HepG2 (cell line): ENCODE measurements around the gene CXXC5. TPM values are rescaled to one million over a fixed set of nuclear protein-coding genes. Genes with fewer than 3 reads are reported as not detected.

ENCODE experiments used
- AGO2 ChIP-seq: fragments of 200-400 bp; formaldehyde crosslinking; optimal IDR thresholded peaks from 2 replicates; pipeline ENCODE3; 2017; ENCODE audit warnings: mild to moderate bottlenecking, low read depth, low read length, moderate library complexity
- ATF7-NPFF ChIP-seq: sonication (generic); formaldehyde crosslinking; IDR thresholded peaks from 2 replicates; pipeline ENCODE4 v1.8.1; 2023; ENCODE audit warnings: mild to moderate bottlenecking, low read depth, missing genetic modification reagents, moderate library complexity
- BHLHE40 ChIP-seq: IDR thresholded peaks from 2 replicates; pipeline ENCODE4 v1.6.1; 2011; ENCODE audit warnings: low read length, improper control_type of control experiment
- KLF6 ChIP-seq: IDR thresholded peaks from 2 replicates; pipeline ENCODE4 v1.8.0; 2016; ENCODE audit warnings: missing biosample characterization, missing genetic modification reagents
- MIER3 ChIP-seq: IDR thresholded peaks from 2 replicates; pipeline ENCODE4 v1.6.1; 2016; ENCODE audit warnings: missing compliant biosample characterization, borderline replicate concordance
- NFE2L2 ChIP-seq: fragments of 150-350 bp; IDR thresholded peaks from 2 replicates; pipeline ENCODE4 v1.6.1; 2014; ENCODE audit warnings: low read length
- POGZ ChIP-seq: sonication (generic); formaldehyde crosslinking; IDR thresholded peaks from 2 replicates; pipeline ENCODE4 v1.4.0; 2020; ENCODE audit warnings: mild to moderate bottlenecking, missing genetic modification reagents
- POLR2AphosphoS5 ChIP-seq: IDR thresholded peaks from 2 replicates; pipeline ENCODE4 v1.6.1; 2012; ENCODE audit warnings: low read depth, low read length
- RBFOX2 ChIP-seq: fragments of 200-400 bp; formaldehyde crosslinking; IDR thresholded peaks from 2 replicates; pipeline ENCODE4 v1.6.1; 2017; ENCODE audit warnings: low read depth, mild to moderate bottlenecking, low read length
- ZNF251 ChIP-seq: sonication (generic); formaldehyde crosslinking; IDR thresholded peaks from 2 replicates; pipeline ENCODE4 v1.9.0; 2021; ENCODE audit warnings: mild to moderate bottlenecking, missing genetic modification reagents
- ZNF891 ChIP-seq: sonication (generic); formaldehyde crosslinking; IDR thresholded peaks from 2 replicates; pipeline ENCODE4 v1.5.0; 2020; ENCODE audit warnings: mild to moderate bottlenecking, missing genetic modification reagents
- polyA plus RNA-seq, 8 experiments: library from polyadenylated mRNA; depleted of rRNA in 3 of 8; stranded (reverse) in 7 of 8; unstranded in 1 of 8; fragments of >200 nt; fragmentation: Illumina TruSeq in 4 of 8; extraction: Trizol in 4 of 8; gene quantifications; 2 replicates each; pipeline versions ENCODE4 v1.2.1 to v1.2.3, GENCODE V29; 2011 to 2016; ENCODE audit warnings: low read depth in 4 of 8, missing spikeins in 1 of 8, mixed read lengths in 1 of 8; ENCODE audit not compliant: insufficient read depth in 1 of 8
- total RNA-seq, 5 experiments: library from RNA; depleted of rRNA; stranded (reverse); fragments of >200 nt; fragmentation: Illumina TruSeq; extraction: Trizol; gene quantifications; 2 replicates each; pipeline ENCODE4 v1.2.3, GENCODE V29; 2016; ENCODE audit warnings: low read depth in 1 of 5
- TF ChIP-seq, protein P1 (sequence below): sonication (generic); formaldehyde crosslinking; IDR thresholded peaks from 2 replicates; pipeline ENCODE4; 2020; ENCODE audit warnings: missing genetic modification reagents, mild to moderate bottlenecking, borderline replicate concordance
- TF ChIP-seq, protein P2 (sequence below): sonication (generic); formaldehyde crosslinking; IDR thresholded peaks from 2 replicates; pipeline ENCODE4 v1.4.0; 2020; ENCODE audit warnings: missing genetic modification reagents
- TF ChIP-seq, protein P3 (sequence below): sonication (generic); formaldehyde crosslinking; IDR thresholded peaks from 2 replicates; pipeline ENCODE4 v1.5.1; 2020; ENCODE audit warnings: missing genetic modification reagents, mild to moderate bottlenecking, borderline replicate concordance
- TF ChIP-seq, protein P4 (sequence below): sonication (generic); formaldehyde crosslinking; IDR thresholded peaks from 2 replicates; pipeline ENCODE4 v1.9.0; 2022; ENCODE audit warnings: missing genetic modification reagents, mild to moderate bottlenecking, borderline replicate concordance
- TF ChIP-seq, protein P5 (sequence below): sonication (generic); formaldehyde crosslinking; IDR thresholded peaks from 2 replicates; pipeline ENCODE4 v1.4.0; 2020; ENCODE audit warnings: missing genetic modification reagents

The CXXC5 gene
- total and polyA plus RNA-seq, 2 of the 13 experiments (the other 11 are each of a cell fraction or from before 2014, with no cell fraction given): 32.3 to 33.0 TPM

DNA sequence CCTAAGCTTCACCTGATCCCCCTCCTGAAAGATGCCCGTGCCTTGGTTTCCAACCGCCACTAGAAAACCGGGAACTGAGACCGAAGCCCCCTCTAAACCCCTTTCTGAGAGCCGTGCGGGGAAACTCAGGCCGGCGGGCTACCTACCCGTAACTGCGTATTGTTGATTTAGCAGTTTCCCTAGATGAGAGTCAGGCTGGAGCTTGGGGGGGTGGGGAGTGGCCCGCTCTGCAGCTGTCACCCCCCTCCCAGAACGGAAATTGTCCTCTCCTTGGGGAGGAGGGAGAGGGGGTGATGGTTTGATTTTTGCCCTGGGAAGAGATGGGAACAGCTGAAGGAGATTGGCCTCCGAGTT is 2.5 kb downstream of the CXXC5 start (continued):
- TF ChIP-seq, protein P1, sequence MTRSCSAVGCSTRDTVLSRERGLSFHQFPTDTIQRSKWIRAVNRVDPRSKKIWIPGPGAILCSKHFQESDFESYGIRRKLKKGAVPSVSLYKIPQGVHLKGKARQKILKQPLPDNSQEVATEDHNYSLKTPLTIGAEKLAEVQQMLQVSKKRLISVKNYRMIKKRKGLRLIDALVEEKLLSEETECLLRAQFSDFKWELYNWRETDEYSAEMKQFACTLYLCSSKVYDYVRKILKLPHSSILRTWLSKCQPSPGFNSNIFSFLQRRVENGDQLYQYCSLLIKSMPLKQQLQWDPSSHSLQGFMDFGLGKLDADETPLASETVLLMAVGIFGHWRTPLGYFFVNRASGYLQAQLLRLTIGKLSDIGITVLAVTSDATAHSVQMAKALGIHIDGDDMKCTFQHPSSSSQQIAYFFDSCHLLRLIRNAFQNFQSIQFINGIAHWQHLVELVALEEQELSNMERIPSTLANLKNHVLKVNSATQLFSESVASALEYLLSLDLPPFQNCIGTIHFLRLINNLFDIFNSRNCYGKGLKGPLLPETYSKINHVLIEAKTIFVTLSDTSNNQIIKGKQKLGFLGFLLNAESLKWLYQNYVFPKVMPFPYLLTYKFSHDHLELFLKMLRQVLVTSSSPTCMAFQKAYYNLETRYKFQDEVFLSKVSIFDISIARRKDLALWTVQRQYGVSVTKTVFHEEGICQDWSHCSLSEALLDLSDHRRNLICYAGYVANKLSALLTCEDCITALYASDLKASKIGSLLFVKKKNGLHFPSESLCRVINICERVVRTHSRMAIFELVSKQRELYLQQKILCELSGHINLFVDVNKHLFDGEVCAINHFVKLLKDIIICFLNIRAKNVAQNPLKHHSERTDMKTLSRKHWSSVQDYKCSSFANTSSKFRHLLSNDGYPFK (CRISPR knock-in tag): no peak
- TF ChIP-seq ZNF251 (CRISPR knock-in tag) (no peak), POGZ (CRISPR knock-in tag) (0 out of 2 replicates have a peak, but pooled peaks have one; percentile 1), BHLHE40 (no peak), KLF6 (CRISPR knock-in tag) (no peak), NFE2L2 (no peak), ATF7-NPFF (CRISPR knock-in tag) (0 out of 2 replicates have a peak, but pooled peaks have one; percentile 17), MIER3 (no peak), AGO2 (peak; percentile 33), ZNF891 (CRISPR knock-in tag) (no peak; the same call in 1 of the 2 replicates), RBFOX2 (0 out of 2 replicates have a peak, but pooled peaks have one; percentile 32), POLR2AphosphoS5 (0 out of 2 replicates have a peak, but pooled peaks have one; percentile 3)
- TF ChIP-seq, protein P2, sequence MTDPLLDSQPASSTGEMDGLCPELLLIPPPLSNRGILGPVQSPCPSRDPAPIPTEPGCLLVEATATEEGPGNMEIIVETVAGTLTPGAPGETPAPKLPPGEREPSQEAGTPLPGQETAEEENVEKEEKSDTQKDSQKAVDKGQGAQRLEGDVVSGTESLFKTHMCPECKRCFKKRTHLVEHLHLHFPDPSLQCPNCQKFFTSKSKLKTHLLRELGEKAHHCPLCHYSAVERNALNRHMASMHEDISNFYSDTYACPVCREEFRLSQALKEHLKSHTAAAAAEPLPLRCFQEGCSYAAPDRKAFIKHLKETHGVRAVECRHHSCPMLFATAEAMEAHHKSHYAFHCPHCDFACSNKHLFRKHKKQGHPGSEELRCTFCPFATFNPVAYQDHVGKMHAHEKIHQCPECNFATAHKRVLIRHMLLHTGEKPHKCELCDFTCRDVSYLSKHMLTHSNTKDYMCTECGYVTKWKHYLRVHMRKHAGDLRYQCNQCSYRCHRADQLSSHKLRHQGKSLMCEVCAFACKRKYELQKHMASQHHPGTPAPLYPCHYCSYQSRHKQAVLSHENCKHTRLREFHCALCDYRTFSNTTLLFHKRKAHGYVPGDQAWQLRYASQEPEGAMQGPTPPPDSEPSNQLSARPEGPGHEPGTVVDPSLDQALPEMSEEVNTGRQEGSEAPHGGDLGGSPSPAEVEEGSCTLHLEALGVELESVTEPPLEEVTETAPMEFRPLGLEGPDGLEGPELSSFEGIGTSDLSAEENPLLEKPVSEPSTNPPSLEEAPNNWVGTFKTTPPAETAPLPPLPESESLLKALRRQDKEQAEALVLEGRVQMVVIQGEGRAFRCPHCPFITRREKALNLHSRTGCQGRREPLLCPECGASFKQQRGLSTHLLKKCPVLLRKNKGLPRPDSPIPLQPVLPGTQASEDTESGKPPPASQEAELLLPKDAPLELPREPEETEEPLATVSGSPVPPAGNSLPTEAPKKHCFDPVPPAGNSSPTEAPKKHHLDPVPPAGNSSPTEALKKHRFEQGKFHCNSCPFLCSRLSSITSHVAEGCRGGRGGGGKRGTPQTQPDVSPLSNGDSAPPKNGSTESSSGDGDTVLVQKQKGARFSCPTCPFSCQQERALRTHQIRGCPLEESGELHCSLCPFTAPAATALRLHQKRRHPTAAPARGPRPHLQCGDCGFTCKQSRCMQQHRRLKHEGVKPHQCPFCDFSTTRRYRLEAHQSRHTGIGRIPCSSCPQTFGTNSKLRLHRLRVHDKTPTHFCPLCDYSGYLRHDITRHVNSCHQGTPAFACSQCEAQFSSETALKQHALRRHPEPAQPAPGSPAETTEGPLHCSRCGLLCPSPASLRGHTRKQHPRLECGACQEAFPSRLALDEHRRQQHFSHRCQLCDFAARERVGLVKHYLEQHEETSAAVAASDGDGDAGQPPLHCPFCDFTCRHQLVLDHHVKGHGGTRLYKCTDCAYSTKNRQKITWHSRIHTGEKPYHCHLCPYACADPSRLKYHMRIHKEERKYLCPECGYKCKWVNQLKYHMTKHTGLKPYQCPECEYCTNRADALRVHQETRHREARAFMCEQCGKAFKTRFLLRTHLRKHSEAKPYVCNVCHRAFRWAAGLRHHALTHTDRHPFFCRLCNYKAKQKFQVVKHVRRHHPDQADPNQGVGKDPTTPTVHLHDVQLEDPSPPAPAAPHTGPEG (CRISPR knock-in tag): no peak
- TF ChIP-seq, protein P3, sequence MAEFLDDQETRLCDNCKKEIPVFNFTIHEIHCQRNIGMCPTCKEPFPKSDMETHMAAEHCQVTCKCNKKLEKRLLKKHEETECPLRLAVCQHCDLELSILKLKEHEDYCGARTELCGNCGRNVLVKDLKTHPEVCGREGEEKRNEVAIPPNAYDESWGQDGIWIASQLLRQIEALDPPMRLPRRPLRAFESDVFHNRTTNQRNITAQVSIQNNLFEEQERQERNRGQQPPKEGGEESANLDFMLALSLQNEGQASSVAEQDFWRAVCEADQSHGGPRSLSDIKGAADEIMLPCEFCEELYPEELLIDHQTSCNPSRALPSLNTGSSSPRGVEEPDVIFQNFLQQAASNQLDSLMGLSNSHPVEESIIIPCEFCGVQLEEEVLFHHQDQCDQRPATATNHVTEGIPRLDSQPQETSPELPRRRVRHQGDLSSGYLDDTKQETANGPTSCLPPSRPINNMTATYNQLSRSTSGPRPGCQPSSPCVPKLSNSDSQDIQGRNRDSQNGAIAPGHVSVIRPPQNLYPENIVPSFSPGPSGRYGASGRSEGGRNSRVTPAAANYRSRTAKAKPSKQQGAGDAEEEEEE (CRISPR knock-in tag): no peak
- TF ChIP-seq, protein P4, sequence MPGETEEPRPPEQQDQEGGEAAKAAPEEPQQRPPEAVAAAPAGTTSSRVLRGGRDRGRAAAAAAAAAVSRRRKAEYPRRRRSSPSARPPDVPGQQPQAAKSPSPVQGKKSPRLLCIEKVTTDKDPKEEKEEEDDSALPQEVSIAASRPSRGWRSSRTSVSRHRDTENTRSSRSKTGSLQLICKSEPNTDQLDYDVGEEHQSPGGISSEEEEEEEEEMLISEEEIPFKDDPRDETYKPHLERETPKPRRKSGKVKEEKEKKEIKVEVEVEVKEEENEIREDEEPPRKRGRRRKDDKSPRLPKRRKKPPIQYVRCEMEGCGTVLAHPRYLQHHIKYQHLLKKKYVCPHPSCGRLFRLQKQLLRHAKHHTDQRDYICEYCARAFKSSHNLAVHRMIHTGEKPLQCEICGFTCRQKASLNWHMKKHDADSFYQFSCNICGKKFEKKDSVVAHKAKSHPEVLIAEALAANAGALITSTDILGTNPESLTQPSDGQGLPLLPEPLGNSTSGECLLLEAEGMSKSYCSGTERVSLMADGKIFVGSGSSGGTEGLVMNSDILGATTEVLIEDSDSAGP (CRISPR knock-in tag): peak; percentile 32; the same call in 1 of the 2 replicates
- TF ChIP-seq, protein P5, sequence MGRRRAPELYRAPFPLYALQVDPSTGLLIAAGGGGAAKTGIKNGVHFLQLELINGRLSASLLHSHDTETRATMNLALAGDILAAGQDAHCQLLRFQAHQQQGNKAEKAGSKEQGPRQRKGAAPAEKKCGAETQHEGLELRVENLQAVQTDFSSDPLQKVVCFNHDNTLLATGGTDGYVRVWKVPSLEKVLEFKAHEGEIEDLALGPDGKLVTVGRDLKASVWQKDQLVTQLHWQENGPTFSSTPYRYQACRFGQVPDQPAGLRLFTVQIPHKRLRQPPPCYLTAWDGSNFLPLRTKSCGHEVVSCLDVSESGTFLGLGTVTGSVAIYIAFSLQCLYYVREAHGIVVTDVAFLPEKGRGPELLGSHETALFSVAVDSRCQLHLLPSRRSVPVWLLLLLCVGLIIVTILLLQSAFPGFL: no peak
